ENCODE results near the gene CBLB.
A peak's percentile ranks its signal among the peaks of the same experiment; 100 is the strongest.

The CBLB gene

DNA sequence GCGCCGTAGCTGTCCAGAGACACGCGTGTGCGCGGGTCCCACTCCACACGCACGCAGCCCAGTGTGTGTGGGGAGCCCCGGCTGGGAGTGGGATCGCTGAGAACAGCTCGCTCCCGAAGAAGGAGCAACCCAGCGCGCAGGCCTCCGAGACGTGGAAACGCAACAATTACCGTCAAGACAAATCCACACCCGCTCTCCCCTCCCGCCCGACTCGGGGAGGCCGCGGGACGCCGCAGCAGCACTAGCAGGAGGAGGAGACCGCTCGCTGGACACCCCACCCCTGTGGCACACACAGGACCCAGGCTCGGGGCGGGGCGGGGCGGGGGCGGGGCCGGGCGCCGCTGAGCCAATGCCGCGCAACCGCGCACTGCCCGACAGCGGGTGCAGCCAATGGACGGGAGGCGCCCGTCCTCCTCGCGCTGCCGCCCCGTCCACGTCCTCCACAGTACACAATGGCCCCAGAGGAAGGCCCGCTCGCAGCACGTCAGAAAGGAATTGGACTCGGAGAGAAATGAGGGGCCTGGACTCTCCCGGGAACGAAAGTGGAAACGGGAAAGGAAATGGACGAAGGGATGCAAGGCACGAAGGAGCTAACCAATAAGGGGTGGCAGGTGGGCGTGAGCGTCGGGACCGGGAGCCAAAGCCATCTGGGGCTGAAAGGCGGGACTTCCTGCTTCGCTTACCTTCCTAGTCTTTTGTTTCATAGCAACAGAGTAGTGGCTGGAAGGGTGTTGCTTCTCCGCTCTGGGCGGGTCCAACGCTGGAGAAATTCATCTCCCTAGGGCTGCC is at the start of gene CBLB:
Gene CBLB, minus strand, starts transcription at position 271 of the 789 bp plus-strand sequence. CDS start 1,435 bp downstream, outside the sequence.
- DNase-seq = peak; percentile 99

DNA sequence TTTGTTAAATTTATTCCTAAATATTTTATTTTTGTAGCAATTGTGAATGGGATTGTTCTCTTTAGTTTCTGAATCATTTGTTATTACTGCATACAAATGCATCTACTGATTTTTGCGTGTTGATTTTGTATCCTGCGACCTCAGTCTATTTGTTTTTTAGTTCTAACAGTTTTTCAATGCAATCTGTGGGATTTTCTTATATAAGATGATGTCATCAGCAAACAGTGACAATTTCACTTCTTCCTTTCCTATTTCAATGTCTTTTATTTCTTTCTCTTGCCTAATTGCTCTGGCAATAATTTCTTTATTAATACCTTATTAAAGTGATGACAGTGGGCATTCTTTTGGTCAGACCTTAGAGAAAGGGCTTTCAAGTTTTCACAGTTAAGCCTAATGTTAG is 48.0 kb upstream of the CBLB start:
- DNase-seq = no peak

DNA sequence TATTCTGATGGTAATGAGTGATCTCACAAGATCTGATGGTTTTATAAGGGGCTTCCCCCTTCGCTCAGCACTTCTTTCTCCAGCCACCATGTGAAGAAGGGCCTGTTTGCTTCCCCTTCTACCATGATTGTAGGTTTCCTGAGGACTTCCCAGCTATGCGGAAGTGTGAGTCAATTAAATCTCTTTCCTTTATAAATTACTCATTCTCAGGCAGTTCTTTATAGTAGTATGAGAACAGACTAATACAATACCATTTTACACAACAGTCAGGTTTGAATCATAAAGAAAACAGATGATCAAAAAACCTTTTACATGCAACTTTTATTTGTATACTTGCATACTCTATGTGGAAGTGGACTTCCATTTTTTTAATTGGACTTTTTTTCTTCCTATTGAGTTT is 46.7 kb upstream of the CBLB start:
- DNase-seq = no peak

DNA sequence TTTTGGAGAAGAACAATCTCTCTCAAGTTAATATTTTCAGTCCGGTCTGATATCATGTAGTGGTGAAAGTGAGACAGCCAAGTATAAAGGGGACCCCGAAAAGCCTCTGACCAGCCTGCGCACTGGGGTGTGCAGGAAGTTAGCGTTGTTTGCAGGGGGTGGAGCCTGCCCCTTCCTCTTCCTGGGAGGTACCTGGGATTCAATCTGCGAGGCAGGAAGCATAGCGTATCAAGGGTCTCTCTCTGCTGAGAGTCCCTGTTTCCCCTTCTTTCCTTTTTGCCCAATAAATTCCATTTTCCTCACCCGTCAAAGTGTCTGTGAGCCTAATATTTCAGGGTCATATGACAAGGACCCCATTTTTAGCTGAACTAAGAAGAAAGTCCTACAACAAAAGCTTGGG is 44.8 kb upstream of the CBLB start:
- DNase-seq = no peak

DNA sequence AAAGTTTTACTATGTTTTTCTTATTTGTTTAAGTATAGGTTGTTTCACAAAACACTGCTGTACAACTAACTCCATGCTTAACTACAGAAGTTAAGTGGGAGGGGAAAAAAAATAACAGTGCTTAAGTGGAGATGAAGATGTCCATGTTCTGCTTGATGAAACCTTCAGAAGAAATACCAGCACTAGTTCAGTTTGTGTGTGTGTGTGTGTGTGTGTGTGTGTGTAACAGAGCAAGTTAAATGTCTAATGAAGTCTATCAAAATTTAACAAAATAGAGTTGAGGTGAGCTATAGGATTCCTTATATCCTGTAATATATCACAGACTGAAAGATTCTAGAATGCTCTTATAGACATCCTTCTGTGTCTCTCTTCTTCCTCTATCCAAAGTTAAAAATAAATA is 44.1 kb upstream of the CBLB start:
- DNase-seq = no peak

DNA sequence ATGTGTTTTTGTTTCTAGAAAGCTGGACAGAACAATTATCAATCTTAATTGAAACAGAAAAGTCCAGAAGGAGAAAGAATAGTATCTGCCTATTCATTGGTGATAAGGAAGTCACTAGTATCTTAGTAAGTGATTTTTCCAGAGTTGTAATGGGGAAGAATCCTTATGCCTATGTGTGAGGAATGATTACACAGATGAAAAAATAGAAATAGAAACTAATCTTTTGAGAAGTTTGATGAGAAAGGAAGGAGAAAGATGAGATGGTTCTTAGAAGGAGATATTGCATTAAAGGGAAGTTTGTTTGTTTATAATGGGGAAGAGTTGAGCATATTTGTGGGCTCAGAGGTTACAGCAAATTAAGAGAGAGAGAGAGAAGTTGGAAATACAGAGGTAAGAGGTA is 42.7 kb upstream of the CBLB start:
- DNase-seq = no peak

DNA sequence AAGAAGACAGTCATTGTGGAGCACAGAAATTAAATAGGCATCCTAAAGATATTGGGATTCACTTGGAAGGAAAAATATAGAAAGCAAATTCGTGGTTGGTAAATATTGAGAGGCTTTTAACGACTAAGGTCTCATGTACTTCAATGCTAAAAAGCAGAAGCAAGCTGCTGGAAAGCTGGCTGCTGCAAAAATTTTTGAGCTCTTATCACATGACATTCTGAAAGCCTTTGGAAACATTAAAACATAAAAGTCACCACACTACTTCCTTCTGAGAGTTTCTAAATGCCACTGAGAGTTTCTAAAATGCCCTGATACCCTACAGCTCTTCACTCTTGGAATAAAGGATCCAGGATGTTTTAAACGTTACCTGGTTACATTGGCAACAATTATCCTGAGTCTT is 39.0 kb upstream of the CBLB start:
- DNase-seq = no peak

DNA sequence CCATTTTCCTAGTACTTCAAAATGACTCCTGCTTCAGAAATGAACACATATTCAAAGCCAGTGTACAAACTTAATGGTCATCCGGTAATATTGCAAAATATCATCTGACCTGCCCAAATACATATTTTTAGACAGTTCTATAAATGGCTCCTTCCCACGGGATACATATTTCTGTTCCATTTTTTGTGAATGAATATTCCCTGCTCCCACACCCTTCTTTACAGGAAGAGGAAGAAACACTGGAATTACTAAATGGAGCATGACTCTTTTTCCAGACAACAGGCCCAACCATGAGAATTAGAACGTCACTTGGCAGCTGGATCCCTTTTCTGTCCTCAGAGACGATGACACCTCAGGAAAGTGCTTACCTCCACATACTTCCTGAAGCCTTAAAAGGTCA is 38.0 kb upstream of the CBLB start:
- no peak for DNase-seq

DNA sequence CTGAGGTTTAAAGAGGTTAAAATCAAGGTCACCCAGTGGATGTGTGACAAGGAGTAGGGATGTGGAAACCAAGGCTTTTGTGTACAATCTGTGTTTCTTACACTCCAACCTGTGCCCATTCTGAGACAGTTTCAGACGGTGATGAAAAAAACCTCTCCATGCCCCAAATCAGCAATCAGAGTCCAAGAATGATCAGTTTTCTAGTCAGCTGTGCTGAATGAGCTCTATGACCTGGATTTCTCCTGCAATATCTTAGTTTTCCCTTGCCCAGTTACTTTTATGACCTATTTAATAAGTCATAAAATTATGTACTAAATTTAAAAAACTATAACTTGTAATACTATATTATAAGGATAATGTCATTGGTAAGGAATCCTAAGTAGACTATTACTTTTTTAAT is 37.5 kb upstream of the CBLB start:
- no peak for DNase-seq

DNA sequence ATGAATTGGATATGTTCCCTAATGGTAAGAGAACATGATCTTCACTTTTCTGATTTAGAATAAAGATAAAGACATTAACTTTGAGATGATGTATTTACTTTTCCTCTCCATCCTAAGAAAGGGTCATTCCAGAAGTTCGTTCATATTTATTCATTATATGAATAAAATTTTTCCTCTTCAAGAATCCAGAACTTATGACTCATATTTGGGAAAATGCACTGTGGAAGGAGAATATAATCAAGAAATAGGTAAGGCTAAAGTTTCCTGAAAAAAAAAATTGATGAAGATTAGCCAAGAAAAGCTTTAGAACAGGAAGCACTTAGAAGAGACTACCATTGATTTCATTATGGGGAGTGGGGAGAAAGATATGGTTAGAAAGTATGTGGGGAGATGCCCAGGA is 36.5 kb upstream of the CBLB start:
- no peak for DNase-seq

DNA sequence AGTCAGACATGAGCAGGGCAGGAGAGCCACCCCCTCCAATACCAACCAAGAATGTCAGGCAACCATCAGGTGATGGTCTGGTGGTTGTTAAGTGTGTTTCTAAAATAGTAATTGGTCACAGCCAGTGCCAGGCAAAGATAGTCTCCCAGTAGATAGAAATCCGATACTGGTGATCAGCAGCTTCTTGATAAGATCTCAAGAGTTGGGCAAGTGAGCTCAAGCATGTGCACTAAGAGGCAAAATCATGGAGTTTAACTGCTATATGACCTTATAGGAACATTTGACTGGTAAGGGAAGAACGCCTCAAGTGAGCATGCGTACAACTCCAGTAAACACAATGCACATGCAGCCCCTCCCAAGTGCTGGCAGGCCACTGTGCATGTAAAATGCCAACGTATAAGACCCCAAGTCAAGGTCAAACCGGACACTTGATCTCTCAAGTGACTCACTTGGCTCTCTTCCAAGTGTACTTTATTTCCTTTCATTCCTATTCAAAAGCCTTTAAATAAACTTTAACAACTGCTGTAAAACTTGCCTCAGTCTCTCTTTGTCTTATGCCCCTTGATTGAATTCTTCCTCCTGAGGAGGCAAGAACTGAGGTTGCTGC is 36.0 kb upstream of the CBLB start:
- DNase-seq = no peak

DNA sequence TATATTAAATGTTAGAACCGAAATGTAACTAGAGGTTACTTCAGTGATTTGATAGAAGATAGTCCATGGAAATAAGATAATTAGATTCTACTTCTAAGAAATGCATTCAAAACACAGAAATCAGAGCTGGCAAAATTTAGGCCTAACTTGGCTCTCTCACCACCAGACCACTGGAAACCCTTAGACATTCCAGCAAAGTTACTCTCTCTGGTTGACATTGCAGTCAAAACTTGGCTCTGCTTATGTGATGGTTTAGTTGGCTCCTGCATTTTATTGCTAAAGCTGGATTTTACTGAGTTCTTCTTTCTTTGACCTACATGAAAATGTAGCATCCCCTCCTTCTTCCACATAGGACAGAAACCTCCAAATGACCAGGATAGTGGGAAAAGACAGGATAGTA is 35.4 kb upstream of the CBLB start:
- no peak for DNase-seq

DNA sequence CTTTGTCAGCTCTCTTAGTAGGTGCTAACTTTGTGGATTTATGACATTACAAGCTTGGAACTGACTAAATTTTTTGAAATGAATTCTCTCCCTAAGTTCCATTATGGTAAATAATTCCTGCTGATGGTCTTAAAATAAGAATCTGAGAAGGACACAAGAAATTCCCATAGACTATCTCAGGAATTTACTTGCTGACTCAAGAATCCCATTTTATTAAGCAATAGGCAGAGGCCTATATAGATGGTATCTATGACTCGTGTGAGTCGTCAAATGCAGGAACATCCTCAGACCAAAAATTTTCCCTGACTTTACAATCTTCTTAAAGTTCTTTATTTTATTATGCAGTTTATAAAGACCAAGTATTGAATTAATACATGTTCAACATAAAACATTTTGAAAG is 30.7 kb upstream of the CBLB start:
- no peak for DNase-seq

DNA sequence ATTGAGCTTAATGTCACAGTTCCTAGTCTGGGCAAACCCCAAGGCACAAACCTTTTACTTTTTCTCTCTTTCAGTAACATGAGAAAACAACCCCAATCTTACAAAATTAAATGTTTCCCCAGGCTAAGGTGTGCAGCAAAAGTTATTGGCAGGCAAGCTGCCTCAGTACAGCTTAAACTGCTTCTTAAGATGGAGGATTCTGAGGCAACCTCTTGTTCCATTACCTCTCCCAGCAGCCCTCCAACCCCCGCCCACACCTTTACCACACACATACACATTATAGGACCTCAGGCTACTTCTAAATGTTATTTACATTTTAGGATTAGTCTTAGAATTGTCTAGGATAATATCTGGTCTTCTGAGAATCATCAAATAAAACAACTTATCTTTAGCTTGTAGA is 22.3 kb upstream of the CBLB start:
- no peak for DNase-seq

DNA sequence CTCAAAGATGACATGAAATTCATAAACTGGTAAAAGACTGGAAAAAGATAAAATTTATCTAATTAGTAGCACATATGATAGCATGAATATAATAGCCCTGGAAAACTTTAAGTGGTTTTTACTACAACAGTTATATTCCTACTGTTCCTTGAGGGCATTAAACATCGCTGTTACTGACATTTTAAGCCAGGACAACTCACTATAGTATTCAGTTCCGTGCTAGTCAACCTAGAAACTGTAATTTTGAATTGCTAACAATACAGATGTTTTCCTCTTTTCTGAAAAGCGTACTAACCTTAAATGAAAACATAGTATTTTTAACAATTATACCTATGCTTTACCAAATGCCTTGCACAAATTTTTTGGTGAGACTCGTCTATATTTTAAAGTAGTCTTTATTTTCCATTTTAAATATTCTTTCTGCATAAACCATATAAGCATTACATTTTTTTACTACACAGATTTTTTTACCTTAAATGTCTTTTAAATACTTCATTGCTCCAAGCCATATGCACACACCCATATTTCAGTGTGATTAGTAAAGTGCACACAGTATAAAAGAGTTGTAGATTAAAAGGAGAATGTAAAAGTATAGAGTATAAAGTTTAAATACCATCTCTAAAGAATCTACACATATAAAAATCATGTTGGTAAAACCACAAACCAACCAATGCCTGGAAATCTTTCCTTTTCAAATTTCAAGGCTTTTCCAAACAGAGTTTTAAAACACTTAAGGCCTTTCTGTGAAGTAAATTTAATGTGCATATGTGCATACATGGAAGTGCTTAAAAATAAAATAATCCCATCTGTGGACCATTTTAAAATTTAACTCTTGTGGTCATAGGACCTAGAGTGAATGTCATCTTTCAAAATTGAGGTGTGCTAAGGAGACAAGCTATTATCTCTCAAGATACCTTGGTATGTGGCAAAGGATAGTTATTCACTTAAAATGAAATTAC is 20.1 kb upstream of the CBLB start:
- no peak for DNase-seq

DNA sequence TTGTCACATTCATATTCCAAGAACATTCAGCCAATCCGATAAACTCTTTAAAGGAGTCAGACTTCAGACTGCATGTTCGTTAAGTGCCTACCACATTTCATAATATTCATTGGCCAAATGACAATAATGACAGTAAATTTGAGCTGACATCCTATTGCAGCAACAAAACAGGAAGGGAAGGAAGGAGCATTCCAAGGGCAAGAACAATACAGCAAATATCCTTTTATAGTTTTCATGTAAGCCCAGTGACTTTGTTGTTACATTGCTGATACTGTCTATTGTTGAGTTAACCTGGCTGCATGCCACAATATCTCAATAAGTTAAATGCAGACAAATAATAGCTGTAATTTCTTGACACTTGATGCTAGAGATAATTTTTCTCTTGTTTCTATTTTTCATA is 16.4 kb upstream of the CBLB start:
- no peak for DNase-seq

DNA sequence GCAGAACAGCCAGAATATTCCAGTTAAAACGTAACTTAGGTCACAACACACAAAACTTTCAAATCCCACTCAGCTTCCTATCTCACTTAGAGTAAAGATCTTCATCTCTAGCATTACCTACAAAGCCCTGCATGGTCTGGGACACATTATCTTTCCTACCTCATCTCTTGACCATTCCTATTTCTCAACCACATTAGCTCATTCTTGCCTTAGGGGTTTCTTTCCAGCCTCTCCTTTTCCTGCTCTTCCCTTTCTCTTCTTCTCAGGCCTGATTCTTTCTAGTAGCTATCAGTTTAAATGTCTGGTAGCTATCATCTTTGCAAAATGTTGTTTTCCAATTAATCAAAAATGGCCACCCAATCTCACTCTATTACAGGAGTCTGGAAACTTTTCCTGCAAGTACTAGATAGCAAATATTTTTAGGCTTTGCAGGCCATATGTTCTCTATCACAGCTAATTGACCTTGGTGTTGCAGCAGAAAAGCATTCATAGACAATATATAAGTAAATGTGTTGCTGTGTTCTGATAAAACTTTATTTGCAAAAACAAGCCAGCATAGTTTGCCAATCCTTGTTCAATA is 15.1 kb upstream of the CBLB start:
- DNase-seq = no peak

DNA sequence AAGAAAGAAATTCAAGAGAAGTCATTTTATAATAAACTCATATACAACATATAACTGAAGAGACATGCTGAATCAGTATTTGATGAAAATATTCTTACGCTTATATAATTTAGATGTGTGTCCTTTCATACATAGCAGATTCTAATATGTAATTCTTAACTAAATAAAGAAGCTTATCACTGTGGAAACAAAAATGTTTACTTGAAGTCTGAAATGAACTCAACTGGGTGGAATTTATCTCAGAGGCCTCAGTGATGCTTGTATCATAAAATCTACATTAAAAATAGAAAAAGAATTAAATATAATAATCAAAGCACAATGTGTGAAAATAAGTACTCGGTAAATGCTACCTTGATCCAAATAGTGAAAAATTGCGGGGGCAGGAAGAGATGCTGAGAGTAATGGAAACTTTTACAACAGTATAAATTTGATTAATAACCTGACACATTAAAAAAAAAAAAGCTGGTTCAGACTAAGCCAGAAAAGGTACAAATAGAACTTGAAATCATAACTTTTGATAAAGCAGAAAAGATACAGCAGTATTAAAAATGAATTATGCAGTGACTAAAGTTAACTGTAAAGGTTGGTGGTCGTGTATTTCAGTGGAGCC is 12.0 kb upstream of the CBLB start:
- DNase-seq = no peak

DNA sequence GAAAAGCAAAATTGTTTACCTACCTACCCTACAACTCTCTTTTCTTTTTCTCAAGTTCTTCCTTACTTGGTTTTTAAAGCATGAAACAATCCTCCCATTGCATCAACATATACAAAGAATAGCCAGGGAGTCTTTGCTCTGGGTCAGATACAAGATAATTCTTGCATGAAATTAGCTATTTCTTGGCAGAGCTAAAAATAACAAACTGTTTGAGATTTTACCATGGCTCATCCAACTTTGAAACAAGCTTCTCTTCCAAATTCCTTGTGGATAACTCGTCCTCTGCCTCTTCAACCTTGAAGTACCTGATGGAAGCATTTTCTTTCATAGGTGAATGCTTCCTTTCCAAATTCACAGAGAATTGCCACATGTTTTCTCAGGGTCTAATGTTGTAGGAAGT is 9.2 kb upstream of the CBLB start:
- no peak for DNase-seq

DNA sequence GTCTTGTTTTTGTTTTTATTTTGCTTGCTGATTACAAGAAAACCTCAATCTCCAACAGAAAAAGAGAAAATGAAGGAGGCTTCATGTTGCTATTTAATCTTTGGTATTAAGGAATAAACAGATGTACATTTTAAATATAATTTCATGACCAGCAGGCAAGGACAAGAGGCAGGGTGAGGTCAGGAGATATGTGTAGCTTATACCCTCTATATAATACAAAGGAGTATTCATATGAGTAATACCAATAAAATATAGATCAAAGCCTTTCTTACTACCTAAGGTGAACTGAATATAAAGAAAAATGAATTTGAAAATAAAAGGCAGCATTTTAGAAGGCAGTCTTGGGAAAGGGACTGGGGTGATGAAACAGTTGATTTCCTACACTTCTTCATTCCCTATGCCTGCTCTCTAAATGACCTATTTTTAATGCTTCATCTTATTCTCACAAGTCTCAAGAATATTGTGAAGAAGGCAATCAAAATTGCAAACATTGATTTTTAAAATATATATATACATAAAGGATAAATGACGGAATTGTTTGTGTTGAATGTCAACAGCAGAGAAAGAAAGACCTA is 8.6 kb upstream of the CBLB start:
- DNase-seq = no peak

DNA sequence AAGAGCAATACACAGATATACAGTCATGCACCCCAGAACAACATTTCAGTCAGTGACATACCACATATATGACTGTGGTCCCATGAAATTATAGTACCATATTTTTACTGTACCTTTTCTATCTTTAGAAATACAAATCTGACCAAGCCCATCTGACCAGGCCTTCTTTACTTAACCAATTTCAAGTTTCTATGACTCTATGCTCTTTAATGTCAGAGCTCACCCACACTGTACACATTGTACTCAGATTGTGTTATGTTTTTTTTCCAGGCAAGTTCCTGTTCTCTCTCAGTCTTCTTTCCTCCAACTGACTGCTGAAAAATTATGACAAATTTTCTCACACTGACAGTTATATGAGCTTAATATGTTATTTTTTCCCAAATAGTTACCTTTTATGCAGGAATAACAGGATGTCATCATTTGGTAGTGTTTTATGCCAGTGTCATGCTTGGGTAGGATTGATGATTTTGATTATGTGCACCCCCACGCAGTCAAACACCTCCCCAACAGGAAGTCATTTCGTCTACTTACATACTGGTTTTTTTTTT is 8.0 kb upstream of the CBLB start:
- no peak for DNase-seq

Measured in retina (tissue), 1 donor.